Sigmoid colon (tissue), 7 donors: ENCODE results near the gene CYP2W1. TPM values are rescaled to one million over a fixed set of nuclear protein-coding genes. Genes with fewer than 3 reads are reported as not detected.

Source experiments
- DNase-seq: peaks from one replicate; pipeline ENCODE4 v3.0.0-alpha.2; 2019
- H3K27ac ChIP-seq, 4 donors: fragments of 200-600 bp; sonication (generic); one replicate each; pipeline ENCODE4 v1.5.1; 2016 to 2019; ENCODE audit warnings: mild to moderate bottlenecking in 1 of 4
- H3K27me3 ChIP-seq, 3 donors: fragments of 200-600 bp; sonication (generic); one replicate each; pipeline ENCODE4 v1.5.1; 2019; ENCODE audit warnings: mild to moderate bottlenecking in 1 of 3
- H3K36me3 ChIP-seq, 4 donors: fragments of 200-600 bp; sonication (generic); one replicate each; pipeline ENCODE4 v1.5.1; 2016 to 2019
- H3K4me1 ChIP-seq, 4 donors: fragments of 200-600 bp; sonication (generic); one replicate each; pipeline ENCODE4 v1.5.1; 2017 to 2019
- H3K4me3 ChIP-seq, 4 donors: fragments of 200-600 bp; sonication (generic); one replicate each; pipeline ENCODE4 v1.5.1; 2017 to 2019; ENCODE audit warnings: mild to moderate bottlenecking in 2 of 4, moderate library complexity in 1 of 4
- H3K9me3 ChIP-seq, 4 donors: fragments of 200-600 bp in 3 of 4; sonication (generic) in 3 of 4; one replicate each; pipeline versions ENCODE4 v1.5.1 to v1.6.1; 2013 to 2019
- CTCF ChIP-seq, 4 experiments: fragments of 450-650 bp in 3 of 4; fragments of 200-600 bp in 1 of 4; IDR thresholded peaks; one replicate each; pipeline ENCODE4 v1.5.1; 2016 to 2019; ENCODE audit warnings: antibody characterized with exemption in 4 of 4, mild to moderate bottlenecking in 3 of 4, moderate library complexity in 2 of 4
- EP300 ChIP-seq, 4 donors: sonication (generic); formaldehyde crosslinking; IDR thresholded peaks; one replicate each; pipeline ENCODE4 v1.6.1; 2017; ENCODE audit warnings: antibody characterized with exemption in 4 of 4
- POLR2A ChIP-seq, 2 donors: fragments of 450-650 bp; IDR thresholded peaks; one replicate each; pipeline ENCODE4 v1.6.1; 2016; ENCODE audit warnings: antibody characterized with exemption in 2 of 2, mild to moderate bottlenecking in 2 of 2, moderate library complexity in 2 of 2
- POLR2AphosphoS5 ChIP-seq, 4 donors: sonication (generic); formaldehyde crosslinking; IDR thresholded peaks; one replicate each; pipeline ENCODE4 v1.6.1; 2017; ENCODE audit warnings: antibody characterized with exemption in 4 of 4
- WGBS, 2 donors: extraction: QIAGEN DNeasy Blood & Tissue Kit; methylation state at CpG; one replicate each; pipeline ENCODE4 v1.1.7; 2013; 5-methylcytosine and 5-hydroxymethylcytosine counted together
- intact Hi-C: fragments of 100-400 bp; cut with DNase I; formaldehyde crosslinking; loops from one replicate; pipeline ENCODE4 v1.15.1; 2023
- polyA plus RNA-seq, 3 donors: library from polyadenylated mRNA; stranded (reverse); fragments of 200-250 nt; gene quantifications; one replicate each; pipeline ENCODE4 v1.2.3, GENCODE V29; 2013
- total RNA-seq, 4 donors: library from RNA; depleted of rRNA; stranded (reverse); fragments of >200 nt; gene quantifications; one replicate each; pipeline ENCODE4 v1.1.0, GENCODE V29; 2016
- donor health status: healthy with polysubstance abuse.
- donor health status: Bipolar disorder and iron deficiency.
- donor health status: healthy.

The CYP2W1 gene
- total and polyA plus RNA-seq, 7 donors, result 0.83 to 3.8 TPM; not detected in 5

- H3K27me3 ChIP-seq, result peaks cover 9 to 23% (median 21%) of the 10 kb centered on the region in 3 donors
- no peak for TF ChIP-seq POLR2AphosphoS5 (IDR thresholded peaks at IDR 0.05)
- H3K9me3 ChIP-seq, result no peaks in the 10 kb centered on the region
- WGBS, 2 donors, result 58 to 81% methylated on average over 16 of the region's 16 CpGs
- no peaks in the 10 kb centered on the region for H3K36me3 ChIP-seq
- DNase-seq, result no peak
- intact Hi-C loops, result no loop called here
- H3K4me1 ChIP-seq, result peaks cover 0 to 17% (median 14%) of the 10 kb centered on the region in 4 donors
- H3K4me3 ChIP-seq, result no peak overlapping the region
- H3K27ac ChIP-seq, result no peak overlapping the region
These were observed 3.8 kb upstream of the CYP2W1 start for GRCh38 chr7:979151-979550.

- DNase-seq, result no peak
- TF ChIP-seq EP300 (IDR thresholded peaks at IDR 0.05) (no peak), POLR2A (IDR thresholded peaks at IDR 0.05) (no peak), CTCF (IDR thresholded peaks at IDR 0.05) (no peak)
- Histone ChIP-seq H3K36me3 (no peaks in the 10 kb centered on the region), H3K27me3 (peaks cover 16 to 31% (median 29%) of the 10 kb centered on the region in 3 donors), H3K27ac (no peak overlapping the region), H3K4me1 (peaks cover 0 to 11% (median 7%) of the 10 kb centered on the region in 4 donors), H3K9me3 (no peaks in the 10 kb centered on the region), H3K4me3 (no peak overlapping the region)
- whole genome bisulfite sequencing, 2 donors, result 73% methylated on average over 15 of the region's 15 CpGs
- intact Hi-C loops, result no loop called here
These were observed 3.0 kb upstream of the CYP2W1 start for GRCh38 chr7:979886-980571.

GRCh38 chr7:981793-982510 is 1.0 kb upstream of the CYP2W1 start:
- whole genome bisulfite sequencing, 2 donors, result 38 to 72% methylated on average over 19 of the region's 19 CpGs
- no peak for DNase-seq

GRCh38 chr7:982511-983003 is 424 bp upstream of the CYP2W1 start:
- Histone ChIP-seq H3K9me3 (no peaks in the 10 kb centered on the region), H3K36me3 (no peaks in the 10 kb centered on the region), H3K27ac (no peak overlapping the region), H3K4me3 (no peak overlapping the region), H3K4me1 (peaks cover 0 to 4% (median 0%) of the 10 kb centered on the region in 4 donors), H3K27me3 (peaks cover 23 to 57% (median 35%) of the 10 kb centered on the region in 3 donors)
- TF ChIP-seq EP300 (IDR thresholded peaks at IDR 0.05) (no peak), POLR2A (IDR thresholded peaks at IDR 0.05) (no peak), CTCF (IDR thresholded peaks at IDR 0.05) (no peak), POLR2AphosphoS5 (IDR thresholded peaks at IDR 0.05) (no peak)
- WGBS, 2 donors, result 21 to 56% methylated on average over 10 of the region's 10 CpGs
- no peak for DNase-seq
- intact Hi-C loops, result no loop called here

More at GRCh38 chr7:981793-982510, 1.0 kb upstream of the CYP2W1 start:
- no peak overlapping the region for H3K4me3 ChIP-seq
- no peaks in the 10 kb centered on the region for H3K36me3 ChIP-seq
- TF ChIP-seq POLR2A (IDR thresholded peaks at IDR 0.05) (no peak), POLR2AphosphoS5 (IDR thresholded peaks at IDR 0.05) (no peak), CTCF (IDR thresholded peaks at IDR 0.05) (no peak), EP300 (IDR thresholded peaks at IDR 0.05) (no peak)
- peaks cover 16 to 51% (median 29%) of the 10 kb centered on the region in 3 donors for H3K27me3 ChIP-seq
- H3K4me1 ChIP-seq, result peaks cover 0 to 4% (median 0%) of the 10 kb centered on the region in 4 donors
- intact Hi-C loops, result no loop called here
- no peaks in the 10 kb centered on the region for H3K9me3 ChIP-seq
- H3K27ac ChIP-seq, result no peak overlapping the region

- 76 to 78% methylated on average over 20 of the region's 20 CpGs for WGBS, 2 donors
- no peak for DNase-seq
- Histone ChIP-seq H3K4me3 (no peak overlapping the region), H3K27ac (no peak overlapping the region), H3K9me3 (no peaks in the 10 kb centered on the region), H3K4me1 (peaks cover 0 to 5% (median 2%) of the 10 kb centered on the region in 4 donors), H3K36me3 (no peaks in the 10 kb centered on the region), H3K27me3 (peaks cover 31 to 68% (median 46%) of the 10 kb centered on the region in 3 donors)
- TF ChIP-seq POLR2AphosphoS5 (IDR thresholded peaks at IDR 0.05), result no peak
- TF ChIP-seq POLR2A (IDR thresholded peaks at IDR 0.05), result no peak
- TF ChIP-seq EP300 (IDR thresholded peaks at IDR 0.05), result no peak
- intact Hi-C loops, result no loop called here
These were observed 663 bp downstream of the CYP2W1 start for GRCh38 chr7:983616-984071.
